ENCODE data around the gene RTP5. TPM values are rescaled to one million over a fixed set of nuclear protein-coding genes. Genes with fewer than 3 reads are reported as not detected.
"Not testable (repeated sequence)": the region's sequence is repeated elsewhere in the genome, so short reads cannot be mapped to it uniquely, and the experiment has no call there.

The RTP5 gene
- under 1 TPM in 1 of 4 donors, not detected in 3; 0.96 TPM for total RNA-seq

DNA sequence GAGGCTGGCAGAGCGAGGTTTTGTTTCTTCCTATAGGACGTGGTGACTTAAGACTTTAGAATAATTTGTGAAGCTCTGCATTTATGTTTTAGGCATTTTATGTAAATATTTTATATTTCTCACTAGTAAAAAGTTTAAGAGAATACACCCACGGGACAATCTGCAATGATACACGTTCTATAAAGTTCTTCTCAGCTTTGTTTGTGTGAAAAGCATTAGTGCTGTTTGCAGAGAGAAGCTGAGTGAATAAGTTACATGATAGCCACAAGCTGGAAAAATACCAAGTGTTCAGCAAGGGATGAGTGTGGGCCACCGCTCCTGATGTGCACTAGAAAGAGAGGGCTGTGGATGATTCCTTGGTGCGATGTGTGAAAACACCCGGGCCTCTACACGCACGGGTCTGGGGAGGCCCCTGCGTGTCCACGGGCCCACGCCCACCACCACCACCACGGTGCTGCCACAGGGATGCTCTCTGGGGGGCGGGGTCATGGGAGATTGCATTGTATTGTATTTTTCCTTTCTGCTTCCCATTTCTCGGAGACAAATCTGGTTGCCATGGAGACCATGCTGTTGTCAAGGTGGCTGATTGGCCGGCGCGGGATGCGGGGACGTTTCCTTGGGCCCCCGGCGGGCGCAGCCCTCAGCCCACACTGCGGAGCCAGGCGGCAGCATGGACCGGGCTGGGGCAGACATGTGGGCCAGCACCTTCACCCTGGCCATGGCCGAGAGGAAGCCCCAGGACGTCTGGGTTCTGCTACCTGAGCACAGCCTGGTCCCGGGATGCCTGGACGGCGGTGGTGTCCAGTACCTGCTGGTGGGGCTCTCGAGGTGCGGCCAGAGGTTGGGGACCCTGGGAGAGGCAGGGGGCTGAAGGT lies at the start of gene RTP5:
RTP5 (plus strand) TSS at position 643 of the 875 bp plus-strand sequence; CDS start at position 671, 28 bp downstream.
- ATAC-seq (ENCODE audit: low FRiP score) (no peak), DNase-seq (ENCODE audit: low spot score) (no peak)
- TF ChIP-seq, protein P1, sequence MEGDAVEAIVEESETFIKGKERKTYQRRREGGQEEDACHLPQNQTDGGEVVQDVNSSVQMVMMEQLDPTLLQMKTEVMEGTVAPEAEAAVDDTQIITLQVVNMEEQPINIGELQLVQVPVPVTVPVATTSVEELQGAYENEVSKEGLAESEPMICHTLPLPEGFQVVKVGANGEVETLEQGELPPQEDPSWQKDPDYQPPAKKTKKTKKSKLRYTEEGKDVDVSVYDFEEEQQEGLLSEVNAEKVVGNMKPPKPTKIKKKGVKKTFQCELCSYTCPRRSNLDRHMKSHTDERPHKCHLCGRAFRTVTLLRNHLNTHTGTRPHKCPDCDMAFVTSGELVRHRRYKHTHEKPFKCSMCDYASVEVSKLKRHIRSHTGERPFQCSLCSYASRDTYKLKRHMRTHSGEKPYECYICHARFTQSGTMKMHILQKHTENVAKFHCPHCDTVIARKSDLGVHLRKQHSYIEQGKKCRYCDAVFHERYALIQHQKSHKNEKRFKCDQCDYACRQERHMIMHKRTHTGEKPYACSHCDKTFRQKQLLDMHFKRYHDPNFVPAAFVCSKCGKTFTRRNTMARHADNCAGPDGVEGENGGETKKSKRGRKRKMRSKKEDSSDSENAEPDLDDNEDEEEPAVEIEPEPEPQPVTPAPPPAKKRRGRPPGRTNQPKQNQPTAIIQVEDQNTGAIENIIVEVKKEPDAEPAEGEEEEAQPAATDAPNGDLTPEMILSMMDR (IDR thresholded peaks at IDR 0.05), result no peak

DNA sequence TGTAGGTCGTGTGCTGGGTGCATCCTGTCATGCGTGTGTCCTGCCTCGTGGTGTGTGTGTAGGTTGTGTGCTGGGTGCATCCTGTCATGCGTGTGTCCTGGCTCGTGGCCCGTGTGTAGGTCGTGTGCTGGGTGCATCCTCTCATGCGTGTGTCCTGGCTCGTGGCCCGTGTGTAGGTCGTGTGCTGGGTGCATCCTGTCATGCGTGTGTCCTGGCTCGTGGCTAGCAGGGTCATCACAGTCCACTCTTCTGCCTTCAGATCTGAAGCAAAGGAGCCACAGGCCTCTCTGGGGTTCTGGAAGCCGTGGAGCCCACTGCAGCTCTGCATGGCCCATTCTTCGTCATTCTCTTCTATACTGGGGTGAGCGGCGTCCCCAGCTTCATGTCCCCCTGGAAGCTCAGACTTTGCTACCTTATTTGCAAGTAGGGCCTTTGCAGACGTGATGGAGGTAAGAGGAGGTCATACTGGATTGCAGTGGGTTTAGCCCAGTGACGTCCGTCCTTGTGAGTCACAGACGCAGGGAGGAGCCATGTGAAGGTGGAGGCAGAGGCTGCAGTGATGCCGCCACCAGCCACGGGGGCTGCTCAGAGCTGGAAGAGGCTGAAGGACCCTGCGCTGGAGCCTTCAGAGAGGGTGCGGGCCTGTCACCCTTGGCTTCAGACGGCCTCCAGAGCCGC lies 49.4 kb upstream of the RTP5 start:
- DNase-seq (ENCODE audit: low spot score); ATAC-seq (ENCODE audit: low FRiP score): not testable (repeated sequence)

DNA sequence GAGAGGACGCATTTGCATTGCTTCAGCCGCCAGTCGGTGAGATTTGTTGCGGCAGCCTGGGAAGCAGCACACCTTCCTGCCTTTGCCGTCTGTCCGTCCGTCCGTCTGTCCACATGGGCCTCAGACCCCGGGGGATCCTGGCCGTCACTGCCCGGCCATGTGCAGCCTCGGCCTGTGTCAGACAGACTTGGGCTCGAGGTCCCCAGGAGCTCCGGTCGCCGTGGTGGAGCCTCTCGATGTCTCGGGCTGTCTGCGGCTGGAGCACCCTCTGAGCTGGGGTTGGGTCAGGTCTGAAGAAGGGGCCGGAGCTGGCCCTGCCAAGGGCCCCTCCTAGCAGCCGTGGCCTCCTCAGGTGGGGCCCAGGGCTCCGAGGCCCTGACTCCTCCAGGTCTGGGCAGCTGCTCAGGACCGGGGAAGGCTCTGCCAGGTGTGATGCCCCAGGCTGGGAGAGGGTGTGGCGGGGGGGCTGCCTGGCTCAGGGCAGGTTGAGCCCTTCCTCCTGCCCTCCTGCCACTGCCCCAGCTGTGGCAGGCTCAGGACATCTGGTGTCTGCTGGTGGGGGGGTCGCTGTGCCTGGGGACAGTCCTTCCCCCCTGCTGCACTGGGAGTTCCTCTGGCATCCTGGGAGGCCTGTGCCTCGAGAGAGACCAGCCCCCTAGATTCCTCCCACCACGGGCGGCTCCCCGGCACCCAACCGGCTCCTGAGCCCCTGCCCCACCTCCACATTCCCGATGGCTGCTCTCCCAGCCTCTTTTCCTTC lies 48.7 kb upstream of the RTP5 start:
- ATAC-seq (ENCODE audit: low FRiP score), result no peak
- TF ChIP-seq, protein P1 (IDR thresholded peaks at IDR 0.05), result no peak
- DNase-seq (ENCODE audit: low spot score), result no peak

DNA sequence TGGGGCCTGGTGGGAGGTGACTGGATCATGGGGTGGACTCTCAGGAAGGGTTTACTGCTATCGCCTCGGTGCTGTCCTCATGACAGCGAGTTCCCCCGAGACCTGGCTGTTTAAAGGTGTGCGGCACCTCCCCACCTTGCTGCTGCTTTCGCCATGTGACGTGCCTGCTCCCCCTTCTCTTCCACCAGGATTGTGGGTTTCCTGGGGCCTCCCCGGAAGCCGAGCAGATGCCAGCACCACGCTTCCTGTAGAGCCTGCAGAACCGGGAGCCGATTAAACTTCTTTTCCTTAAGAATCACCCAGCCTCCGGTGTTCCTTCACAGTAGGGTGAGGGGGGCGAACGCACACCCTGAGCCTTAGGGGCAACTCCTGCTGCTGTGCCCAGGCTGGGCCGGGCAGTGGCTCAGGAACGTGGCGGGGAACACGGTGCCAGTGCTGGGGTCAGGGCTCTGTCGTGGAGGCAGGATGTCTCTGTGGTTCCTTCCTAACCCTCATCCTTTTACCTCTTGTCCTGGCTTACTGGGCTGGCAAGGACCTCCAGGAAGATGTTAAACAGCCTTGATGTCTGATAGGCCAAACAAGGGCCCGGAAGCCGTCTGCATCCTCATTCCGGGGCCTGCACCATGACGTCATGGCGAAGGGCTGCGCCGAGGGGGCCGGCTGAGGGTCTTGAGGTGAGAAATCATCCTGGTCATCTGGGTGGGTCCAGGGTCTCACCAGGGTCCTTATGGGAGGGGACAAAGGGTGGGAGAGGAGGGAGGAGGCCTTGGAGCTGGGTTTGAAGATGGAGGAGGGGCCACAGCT lies 47.9 kb upstream of the RTP5 start:
- DNase-seq (ENCODE audit: low spot score) (no peak), ATAC-seq (ENCODE audit: low FRiP score) (no peak)
- TF ChIP-seq, protein P1 (IDR thresholded peaks at IDR 0.05), result no peak

DNA sequence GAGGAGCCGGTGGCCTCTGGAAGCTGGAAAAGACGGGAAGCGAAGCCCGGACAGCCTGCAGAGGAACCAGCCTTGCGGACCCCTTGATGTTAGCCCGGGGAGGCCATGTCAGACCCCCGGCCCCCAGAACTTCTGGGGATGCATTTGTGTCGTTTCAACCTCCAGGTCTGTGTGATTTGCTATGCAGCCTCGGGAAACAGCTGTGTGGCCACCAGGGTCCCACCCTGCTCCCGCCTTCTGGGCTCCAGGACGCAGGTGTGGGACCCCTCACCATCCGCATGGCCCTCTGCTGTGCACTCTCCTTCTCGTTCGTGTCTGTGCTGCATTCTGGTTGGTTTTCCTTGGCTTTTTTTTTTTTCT lies 47.3 kb upstream of the RTP5 start:
- TF ChIP-seq, protein P1 (IDR thresholded peaks at IDR 0.05), result no peak
- ATAC-seq (ENCODE audit: low FRiP score), result no peak
- DNase-seq (ENCODE audit: low spot score), result no peak

DNA sequence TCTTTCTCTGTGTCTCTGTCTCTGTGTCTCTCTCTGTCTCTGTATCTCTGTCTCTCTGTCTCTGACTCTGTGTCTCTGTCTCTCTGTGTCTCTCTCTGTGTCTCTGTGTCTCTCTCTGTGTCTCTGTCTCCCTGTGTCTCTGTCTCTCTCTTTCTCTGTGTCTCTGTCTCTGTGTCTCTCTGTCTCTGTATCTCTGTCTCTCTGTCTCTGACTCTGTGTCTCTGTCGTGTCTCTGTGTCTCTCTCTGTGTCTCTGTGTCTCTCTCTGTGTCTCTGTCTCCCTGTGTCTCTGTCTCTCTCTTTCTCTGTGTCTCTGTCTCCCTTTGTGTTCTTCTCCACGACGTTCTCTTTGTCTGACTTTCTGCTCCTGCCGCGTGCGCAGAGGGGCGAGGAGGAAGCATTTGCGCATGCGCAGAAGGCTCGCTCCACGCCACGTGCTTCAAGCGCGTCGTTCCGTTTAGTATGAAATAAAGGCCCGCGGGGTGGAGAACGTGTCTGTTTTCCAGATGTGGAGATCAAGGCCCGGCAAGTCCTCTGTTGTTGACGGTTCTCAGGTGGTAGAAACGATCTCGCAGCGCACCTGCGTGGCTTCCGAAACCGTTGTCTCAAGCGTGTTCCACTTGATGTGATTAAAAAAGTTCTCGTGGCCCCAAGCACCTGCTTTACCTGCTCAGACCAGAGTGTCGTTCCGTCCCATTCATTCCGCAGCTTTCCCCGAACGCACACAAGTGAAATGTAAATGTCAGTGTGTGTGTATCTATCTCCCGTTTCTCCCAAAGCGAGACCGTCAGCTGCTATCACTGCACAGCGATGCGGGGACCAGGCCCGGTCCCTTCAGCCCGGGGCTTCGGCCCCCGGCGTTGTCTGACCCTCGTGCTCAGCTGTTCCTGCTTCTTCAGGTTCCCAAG lies 45.7 kb upstream of the RTP5 start:
- not testable (repeated sequence) for DNase-seq (ENCODE audit: low spot score); ATAC-seq (ENCODE audit: low FRiP score)

DNA sequence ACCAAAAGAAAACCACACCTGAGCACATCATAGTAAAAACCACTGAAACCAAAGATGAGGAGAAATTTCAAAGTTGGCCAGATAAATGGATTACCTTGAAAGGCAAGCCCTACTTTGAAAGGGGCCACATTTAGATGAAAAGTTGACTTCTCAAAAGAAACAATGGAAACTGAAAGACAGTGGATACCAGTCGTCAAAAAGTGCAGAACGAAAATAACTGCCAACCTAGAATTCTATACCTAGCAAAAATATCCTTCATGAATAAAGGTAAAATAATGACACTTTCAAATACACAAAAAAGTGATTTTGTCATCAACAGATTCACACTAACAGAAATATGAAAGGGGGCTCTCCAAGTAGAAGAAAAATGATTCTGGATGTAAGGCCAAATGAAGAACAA lies 42.1 kb upstream of the RTP5 start:
- no peak for DNase-seq (ENCODE audit: low spot score)
- no peak for ATAC-seq (ENCODE audit: low FRiP score)

More for the DNA sequence above, 42.1 kb upstream of the RTP5 start:
- TF ChIP-seq, protein P1 (IDR thresholded peaks at IDR 0.05), result no peak

Measured in omental fat pad (tissue), 4 donors.